Stimulated activated naive CD4-positive, alpha-beta T cell treated with Interleukin-2 at 50 U/mL for 16 hours (primary cell): Measurements from ENCODE around the gene RNU7-1.

Source experiments
- DNase-seq: peaks from one replicate; lab custom pipeline; 2025; lab: John Stamatoyannopoulos, UW

The RNU7-1 gene

DNA sequence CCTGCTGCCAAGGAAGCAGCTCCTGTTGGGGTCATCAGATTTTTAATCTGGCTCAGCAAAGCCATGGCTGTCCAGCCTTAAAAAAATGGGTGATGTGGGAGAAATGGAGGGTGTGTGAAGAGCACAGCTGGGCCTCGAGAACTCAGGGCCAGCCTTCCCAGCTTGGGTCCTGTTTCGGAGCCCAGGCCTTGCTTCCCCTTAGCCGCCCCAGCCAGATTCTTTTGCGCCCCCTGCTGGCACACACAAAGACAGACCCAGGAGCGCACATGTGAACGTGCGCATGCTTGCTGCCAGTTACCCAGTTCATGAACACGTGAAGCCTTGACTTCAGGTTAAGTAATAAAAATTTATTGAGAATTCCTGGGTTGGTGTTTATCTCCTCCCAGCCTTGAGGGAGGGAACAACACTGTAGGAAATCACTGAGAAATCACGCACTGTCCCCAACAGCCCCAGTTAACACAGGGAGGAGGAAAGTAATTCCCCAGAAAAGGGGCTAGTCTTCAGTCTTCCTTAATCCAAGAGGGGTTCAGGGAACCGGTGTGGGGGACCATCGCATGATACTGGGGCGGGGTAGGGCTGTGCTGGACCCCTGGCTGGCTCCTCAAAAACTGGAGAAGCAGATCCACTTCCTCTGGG is 21.5 kb downstream of the RNU7-1 start:
- peak; percentile 82 for DNase-seq

DNA sequence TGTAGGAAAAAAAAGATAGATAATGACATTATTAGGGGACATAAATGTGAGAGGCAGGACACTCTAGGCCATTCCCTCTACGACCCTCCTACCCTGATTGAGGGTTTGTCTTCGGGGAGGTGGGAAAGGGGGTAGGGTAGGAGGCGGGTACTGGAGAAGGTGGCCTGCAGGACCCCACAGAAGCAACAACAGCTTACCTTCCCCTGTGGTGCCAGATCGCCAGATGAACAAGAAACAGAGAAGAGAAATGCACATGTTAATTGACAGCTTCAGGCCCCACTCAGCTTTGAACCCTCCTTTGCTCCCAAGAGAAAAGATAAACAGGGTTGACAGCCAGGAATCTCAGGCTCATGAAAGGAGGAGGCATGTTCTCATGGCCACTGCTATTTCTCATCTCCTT is 22.1 kb downstream of the RNU7-1 start:
- no peak for DNase-seq

DNA sequence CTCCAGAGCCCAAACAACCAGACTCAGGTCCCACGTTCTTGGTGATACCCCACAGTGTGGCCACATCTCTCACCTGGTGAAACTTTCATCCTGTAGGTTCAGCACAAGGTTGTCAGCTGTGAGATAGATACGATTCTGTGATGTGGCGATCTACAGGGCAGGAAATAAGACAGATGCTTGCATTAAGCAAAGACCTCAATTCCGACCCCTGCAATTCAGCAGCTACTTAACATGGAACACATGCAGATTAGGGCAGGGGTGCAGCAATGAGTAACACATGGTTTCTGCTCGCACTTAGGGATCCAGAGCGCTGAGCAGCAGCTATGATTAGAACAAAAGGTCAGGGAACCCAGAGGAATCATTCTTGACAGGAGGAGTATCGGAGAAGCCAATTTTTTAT is 22.7 kb downstream of the RNU7-1 start:
- no peak for DNase-seq

DNA sequence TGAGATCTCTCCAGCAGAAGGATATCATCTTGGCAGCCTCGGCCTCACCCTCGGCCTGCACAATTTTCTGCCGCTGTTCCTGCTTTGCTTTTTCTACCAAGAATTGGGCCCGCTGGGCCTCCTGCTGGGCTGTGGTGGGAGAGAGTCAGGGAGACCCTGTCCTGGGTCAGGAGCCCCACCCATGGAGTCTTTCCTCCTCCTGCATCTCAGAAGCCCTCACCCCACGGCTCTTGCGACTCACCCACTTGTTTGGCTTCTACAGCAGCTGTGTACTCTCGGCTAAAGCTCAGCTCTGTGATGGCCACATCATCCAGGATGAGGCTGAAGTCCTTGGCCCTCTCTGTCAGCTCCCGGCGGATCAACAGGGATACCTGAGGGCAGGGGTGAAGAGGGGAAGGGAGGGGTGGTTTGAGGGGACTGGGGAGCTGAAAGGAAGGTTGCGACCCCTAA is 24.1 kb downstream of the RNU7-1 start:
- no peak for DNase-seq

DNA sequence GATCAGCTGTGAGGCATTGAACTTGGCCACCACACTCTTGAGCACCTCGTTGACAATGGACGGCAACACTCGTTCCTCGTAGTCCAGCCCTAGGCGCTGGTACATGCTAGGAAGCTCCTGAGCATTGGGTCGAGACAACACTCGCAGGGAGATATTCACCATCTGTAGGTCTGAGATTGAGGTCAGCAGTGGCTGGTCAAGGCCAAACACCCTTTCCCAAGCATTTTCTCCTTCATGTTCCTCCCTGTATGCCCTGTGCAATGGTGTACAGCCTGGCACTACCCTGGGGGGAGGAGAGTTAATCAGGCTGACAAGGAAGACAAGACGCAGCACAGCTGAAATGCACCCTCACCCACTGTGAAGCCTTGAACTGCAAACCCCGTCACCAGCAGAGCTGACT is 24.8 kb downstream of the RNU7-1 start:
- DNase-seq: no peak

DNA sequence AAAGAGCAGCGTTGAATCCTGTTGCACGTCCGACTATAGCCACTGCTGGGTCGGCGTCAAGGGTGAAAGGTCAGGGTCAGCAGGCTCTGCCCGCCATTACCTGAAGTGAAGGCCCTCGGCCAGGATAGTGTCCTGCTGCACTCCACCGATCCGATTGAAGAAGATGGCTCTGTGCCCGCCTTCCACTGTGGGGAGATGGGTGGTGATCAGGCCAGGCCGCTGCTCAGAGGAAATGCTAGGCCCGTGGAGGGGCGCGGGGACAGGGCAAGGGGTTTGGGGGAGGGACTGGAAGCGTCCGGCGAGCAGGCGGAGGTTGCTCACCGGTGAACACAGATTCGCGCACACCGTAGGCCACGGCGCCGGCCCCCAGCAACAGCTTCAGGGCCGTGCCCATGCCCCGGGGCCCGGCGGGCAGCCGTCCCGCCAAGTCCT is 26.5 kb downstream of the RNU7-1 start:
- no peak for DNase-seq

DNA sequence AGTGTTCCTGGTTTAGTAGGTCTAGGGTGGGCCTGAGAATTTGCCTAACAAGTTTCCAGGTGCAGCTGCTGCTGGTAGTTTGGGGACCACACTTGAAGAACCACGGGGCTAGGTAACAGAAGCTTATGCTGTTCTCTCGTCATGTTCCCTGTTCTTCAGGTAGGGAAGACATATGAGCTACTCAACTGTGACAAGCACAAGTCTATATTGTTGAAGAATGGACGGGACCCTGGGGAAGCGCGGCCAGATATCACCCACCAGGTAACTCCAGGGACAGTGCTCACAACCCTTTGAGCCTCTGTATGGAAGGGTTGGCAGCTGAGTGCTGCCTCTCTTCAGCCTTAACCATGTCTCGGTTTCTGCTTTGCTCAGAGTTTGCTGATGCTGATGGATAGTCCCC is 30.6 kb downstream of the RNU7-1 start:
- no peak for DNase-seq

DNA sequence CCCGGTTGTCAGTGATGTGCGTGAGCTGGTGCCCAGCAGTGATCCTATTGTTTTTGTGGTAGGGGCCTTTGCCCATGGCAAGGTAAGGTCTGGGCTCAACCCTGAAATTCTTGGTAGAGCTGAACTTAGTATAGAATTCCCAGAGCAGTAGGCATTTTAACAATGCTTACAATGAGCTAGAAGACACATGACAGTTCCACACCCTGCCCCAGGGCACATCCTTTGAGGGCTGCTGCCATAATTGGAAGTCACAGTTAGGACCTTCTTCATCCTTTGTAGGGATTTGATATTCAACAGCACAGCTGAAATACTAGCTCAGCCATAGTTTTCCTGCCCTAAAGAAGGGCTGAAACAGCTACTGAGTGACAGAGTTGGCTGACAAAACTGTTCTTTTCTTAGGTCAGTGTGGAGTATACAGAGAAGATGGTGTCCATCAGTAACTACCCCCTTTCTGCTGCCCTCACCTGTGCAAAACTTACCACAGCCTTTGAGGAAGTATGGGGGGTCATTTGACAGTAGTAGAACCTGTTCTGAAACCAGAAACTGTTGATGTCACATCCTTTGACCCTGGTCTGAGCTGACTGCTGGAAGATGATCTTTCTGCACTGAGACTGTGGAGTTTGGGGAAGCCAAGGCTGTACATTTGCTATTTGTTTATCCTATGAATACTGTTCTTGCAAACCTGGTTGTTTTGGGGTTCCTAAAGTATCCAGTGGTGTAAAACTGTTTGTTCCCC is 31.8 kb downstream of the RNU7-1 start:
- no peak for DNase-seq

DNA sequence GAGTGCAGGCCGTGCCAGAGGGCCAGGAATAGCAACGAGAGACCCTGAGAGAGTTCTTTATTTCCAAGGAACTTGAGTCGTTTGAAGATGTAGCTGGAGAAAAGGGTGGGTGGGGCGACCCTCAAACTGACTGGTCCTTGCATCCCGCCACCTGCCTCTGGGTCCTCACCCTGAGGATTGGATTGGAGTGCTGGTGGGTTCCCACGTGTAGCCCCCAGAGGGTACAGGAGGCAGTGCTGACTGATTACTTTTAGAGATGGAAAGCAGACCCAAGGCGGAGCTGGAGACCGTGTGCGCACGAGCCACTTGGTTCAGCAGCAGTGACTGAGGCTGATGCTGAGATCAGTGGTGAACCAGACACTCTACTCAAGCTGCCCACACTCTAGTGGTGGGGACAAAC is 34.0 kb downstream of the RNU7-1 start:
- no peak for DNase-seq

DNA sequence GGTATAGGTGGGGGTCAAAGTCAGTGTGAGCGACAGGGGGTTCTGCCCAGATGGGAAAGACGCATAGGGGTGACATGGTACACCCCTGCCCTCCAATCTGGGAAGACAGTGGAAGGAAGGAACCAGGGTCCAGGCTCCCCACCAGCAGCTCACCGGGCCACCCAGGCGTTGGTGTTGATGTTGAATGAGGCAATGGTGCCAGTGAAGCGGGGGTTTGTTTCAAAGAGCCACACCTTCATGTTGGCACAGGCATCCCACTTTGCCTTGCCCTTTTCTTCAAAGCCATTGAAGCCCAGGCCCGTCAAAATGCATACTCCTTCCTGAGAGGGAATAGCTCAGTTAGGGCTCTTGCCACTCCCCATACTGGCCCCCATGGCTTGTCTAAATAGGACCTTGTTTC is 34.6 kb downstream of the RNU7-1 start:
- no peak for DNase-seq

DNA sequence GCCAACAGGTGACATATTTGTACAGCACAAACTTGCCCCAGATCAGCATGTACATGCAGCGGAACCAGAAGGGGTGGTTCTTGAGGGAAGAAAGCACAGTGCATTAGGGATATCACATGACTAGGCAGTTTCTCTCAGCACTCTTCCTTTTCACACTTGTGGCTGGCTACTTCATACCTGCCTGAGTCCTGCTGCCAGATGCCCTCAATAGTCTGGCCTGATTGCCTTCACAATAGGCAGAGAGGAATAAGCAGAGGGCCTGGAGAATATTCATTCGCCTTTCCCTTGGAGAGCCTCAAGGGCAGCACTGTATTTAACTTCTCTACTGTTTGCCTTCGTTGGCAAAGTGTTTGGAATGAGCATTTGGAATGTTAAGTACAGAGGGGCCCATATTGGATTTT is 35.0 kb downstream of the RNU7-1 start:
- no peak for DNase-seq

DNA sequence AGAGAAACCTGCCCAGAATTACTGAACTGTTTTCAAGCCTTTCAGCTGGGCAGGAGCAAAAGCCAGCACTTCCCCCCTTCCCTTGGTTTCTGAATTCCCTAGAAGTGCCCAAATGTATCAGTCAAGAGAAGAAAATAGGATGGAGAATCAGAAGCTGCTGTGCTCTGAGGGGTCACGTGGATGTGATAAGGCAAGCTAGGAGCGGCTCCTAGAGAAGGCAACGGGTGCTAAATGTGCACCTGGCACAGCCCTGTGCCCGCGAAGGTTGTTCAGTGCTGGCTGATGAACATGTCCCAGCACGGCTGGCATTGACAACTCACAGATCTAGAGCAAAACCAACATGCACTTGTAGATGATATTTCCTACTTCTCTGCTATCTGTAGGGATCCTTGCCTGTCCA is 35.4 kb downstream of the RNU7-1 start:
- no peak for DNase-seq

DNA sequence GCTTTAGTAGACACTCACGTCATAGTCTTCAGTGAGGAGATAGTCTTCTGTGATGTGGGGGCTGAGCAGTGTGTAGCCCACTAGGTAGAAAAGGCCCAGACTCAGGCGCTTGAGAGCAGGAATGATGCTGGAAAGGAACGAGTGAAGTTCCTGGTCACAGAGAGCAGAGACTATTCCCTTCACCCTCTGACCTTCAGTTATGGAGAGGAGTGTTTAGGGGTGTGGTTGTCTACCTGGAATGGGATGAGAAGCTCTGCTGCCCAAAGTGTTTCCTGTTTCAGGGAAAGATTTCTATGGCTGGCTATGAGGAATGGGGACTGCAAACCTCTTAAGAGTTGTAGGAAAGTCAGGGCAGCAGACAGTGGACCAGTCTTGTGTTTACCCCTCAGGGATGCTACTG is 35.8 kb downstream of the RNU7-1 start:
- no peak for DNase-seq

DNA sequence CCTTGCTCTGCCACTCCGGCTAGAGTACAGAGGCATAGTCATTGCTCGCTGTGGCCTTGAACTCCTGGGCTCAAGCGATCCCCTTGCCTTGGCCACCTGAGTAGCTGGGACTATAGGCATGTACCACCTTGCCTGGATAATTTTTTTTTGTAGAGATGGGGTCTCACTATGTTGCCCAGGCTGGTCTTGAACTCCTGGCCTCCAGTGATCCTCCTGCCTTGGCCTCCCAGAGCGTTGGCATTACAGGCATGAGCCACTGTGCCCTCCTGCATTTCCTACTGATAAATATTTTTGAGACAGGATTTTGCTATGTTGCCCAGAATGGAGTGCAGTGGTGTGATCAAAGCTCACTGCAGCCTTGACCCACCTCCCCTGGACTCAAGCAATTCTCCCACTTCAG is 36.5 kb downstream of the RNU7-1 start:
- no peak for DNase-seq

DNA sequence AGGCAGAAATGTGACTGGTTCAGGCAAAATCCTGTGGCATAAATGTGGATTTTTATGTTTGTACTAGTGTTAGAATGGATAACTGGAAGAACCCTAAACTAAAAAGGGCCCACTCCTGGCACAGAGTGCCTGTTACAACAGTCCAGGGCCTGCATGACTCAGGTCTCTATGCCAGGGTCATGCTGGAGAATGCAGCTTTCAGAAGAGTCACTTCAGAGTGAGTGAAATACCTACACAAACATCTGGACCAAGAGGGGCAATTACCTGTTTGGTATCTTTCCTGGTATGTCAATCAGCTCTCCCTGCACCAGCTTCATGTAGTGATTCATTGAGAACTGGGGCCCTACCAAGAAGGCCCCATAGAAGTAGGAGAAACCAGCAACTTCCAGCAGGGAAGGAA is 37.1 kb downstream of the RNU7-1 start:
- no peak for DNase-seq

DNA sequence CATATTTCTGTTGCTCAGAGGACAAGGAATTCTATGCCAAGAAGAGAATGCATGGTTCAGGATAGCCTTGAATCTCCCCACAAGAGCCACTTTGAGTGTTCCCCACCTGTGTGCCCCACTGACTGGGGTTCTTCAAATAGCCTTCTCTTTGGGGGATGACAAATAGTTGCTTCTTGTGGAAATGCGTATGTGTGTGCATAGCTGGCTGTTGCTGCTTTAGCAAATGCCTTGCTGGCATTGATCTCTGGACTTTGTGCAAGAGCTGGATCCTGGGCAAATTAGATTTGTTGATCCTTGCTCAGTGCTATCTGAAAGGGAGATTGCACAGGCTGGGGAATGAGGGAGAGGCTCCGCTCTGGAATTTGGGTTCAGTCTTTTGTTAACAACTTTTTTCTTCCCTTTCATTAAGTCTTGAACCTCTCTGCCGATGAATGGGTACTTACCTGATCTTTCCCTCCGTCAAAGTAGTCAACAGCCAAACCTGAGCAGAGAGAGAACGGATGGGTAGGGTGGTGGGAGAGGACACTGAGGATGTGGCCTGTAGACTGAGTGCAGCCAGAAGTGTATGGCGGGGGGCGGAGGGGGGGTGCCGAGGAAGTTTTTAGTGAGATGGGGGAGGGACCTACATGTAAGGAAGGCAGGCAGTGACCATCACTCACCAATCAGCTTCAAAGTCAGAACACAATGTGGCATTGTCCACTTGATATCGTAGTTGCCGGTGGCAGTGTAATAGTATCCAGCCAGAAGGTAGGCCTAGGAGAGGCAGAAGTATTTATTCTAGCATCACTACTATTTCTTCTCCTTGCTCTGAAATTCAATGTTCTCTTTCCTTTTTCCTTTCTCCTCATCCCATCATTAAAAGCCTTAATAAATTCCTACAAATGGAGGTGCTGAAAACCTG is 37.8 kb downstream of the RNU7-1 start:
- DNase-seq: no peak

DNA sequence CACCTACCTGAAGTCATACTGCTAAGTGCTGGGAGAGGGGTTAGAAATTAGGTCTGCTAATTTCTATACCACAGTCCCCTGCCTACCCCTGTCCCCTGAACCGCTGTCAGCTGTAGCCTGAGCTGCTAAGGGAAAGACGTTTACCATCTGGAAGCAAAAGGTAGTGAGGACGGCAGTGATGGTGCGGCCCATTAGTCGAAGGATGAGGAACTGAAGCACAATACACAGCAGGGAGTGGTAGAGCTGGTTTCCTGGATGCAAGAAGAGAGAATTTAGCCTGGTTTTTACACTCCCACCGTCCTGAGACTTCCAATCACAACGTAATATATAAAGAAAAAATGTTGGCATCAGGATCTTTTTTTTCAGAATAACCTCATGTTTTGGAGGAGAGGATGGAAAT is 38.9 kb downstream of the RNU7-1 start:
- no peak for DNase-seq

DNA sequence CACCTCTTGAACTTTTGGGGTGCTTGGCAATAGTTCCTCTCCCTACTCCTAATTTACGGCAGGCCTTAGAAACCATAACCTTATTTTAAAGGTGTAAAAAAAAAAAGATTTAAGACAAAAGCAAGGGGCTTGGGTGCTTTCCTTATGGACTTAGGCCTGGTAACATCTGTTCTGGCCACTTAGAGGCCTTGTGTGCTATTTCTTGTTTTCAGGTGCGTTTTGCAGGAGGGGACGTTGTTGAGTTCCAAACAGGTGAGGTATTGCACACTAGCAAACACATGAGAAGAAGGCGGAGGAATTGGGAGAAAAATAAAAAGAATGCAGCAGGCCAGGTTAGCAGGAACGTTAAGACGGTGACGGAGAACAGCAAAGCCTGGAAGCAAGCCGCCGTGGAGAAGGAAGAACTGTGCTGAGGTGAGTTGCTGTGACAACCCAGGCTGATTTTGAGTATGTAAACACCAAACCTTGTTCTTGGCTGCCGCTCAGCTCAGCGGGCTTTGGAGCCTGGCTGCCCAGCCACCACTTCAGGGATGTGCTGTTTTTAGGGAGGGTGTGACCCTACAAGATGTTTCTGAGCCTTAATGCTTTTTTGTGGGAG is 44.4 kb downstream of the RNU7-1 start:
- DNase-seq: no peak
